ENCODE results near the gene SH3RF3.
"Not testable (repeated sequence)": the region's sequence is repeated elsewhere in the genome, so short reads cannot be mapped to it uniquely, and the experiment has no call there.

The SH3RF3 gene

DNA sequence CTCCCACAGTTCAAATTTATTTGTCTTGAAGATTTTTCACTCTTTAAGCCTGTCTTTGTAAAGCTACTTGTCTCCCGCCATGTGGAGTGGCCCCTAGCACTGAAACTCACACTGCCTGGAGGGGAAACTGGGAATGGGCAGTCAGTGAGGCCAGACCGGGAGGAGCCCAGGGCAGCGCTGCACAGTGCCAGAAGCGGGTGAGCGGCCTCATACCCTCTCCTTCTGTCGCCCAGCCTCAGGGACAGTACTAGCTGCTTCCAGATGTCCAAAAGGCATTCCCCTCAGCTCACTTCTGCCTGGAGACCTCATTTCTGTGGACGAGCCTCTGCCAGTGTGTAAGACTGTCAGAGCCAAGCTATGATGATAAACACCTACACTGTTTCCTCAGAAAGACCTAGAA is 404.8 kb downstream of the SH3RF3 start:
- Histone ChIP-seq H3K4me1 (ENCODE audit: control insufficient read depth, insufficient read depth, low read length) (no peaks in the 10 kb centered on the region), H3K36me3 (ENCODE audit: control insufficient read depth, insufficient read depth, low read length) (no peaks in the 10 kb centered on the region), H3K27me3 (ENCODE audit: control insufficient read depth, insufficient read depth, low read length, poor library complexity, severe bottlenecking) (no peaks in the 10 kb centered on the region), H3K4me3 (ENCODE audit: insufficient read depth, low read depth, low read length) (no peak overlapping the region), H3K9me3 (ENCODE audit: control insufficient read depth, low read length) (no peaks in the 10 kb centered on the region), H3K27ac (ENCODE audit: insufficient read depth, low read depth, low read length, poor library complexity, severe bottlenecking) (no peak overlapping the region)
- WGBS, 2 experiments: 90 to 91% methylated on average over 7 of the region's 7 CpGs

DNA sequence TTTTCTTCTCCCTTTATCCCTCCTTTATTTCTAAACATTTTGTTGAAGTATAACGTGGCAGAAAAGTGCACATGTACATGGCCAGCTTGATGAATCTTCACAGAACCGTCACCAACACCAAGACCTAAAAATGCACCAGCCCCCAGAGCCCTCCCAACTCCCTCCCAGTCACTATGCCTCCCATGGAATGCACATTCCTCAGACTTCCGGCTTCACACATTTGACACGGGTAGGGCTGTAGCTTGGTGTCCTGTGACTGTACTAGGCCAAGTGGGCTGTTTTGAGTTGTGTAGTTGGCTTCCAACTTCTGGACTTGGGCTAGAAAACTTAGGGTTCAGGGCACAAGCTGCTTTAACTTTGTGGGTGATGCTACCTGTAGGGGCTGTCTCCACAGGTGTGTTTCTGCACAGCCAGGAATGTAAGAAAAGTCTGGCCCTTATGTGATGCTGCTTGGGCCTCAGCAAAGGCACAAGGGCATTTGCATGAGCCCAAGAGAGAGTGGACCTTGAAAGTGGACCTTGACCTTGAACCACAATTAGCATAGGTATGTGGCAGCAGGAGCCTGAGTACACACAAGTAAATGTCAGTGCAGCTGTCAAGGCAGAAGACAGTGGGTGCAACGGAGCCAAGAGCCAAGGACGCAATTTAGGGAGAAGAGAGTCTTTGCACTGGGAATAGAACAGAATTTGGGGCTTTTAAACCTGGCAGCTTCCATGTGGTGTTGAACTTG is 406.4 kb downstream of the SH3RF3 start:
- no peak overlapping the region for H3K27ac ChIP-seq (ENCODE audit: insufficient read depth, low read depth, low read length, poor library complexity, severe bottlenecking)
- H3K36me3 ChIP-seq (ENCODE audit: control insufficient read depth, insufficient read depth, low read length): no peaks in the 10 kb centered on the region
- H3K9me3 ChIP-seq (ENCODE audit: control insufficient read depth, low read length): no peaks in the 10 kb centered on the region
- WGBS, 2 experiments: 90% methylated on average over 6 of the region's 6 CpGs
- no peak overlapping the region for H3K4me3 ChIP-seq (ENCODE audit: insufficient read depth, low read depth, low read length)
- no peaks in the 10 kb centered on the region for H3K4me1 ChIP-seq (ENCODE audit: control insufficient read depth, insufficient read depth, low read length)
- no peaks in the 10 kb centered on the region for H3K27me3 ChIP-seq (ENCODE audit: control insufficient read depth, insufficient read depth, low read length, poor library complexity, severe bottlenecking)

DNA sequence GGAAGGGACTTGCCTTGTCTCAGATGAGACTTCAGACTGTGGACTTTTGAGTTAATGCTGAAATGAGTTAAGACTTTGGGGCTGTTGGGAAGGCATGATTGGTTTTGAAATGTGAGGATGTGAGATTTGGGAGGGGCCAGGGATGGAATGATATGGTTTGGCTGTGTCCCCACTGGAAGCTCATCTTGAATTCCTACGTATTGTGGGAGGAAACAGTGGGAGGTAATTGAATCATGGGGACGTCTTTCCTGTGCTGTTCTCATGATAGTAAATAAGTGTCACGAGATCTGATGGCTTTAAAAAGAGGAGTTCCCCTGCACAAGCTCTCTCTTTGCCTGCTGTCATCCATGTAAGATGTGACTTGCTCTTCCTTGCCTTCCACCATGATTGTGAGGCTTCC is 407.6 kb downstream of the SH3RF3 start:
- not testable (repeated sequence) for H3K4me1 ChIP-seq (ENCODE audit: control insufficient read depth, insufficient read depth, low read length); H3K27ac ChIP-seq (ENCODE audit: insufficient read depth, low read depth, low read length, poor library complexity, severe bottlenecking); H3K36me3 ChIP-seq (ENCODE audit: control insufficient read depth, insufficient read depth, low read length); H3K9me3 ChIP-seq (ENCODE audit: control insufficient read depth, low read length); H3K27me3 ChIP-seq (ENCODE audit: control insufficient read depth, insufficient read depth, low read length, poor library complexity, severe bottlenecking); H3K4me3 ChIP-seq (ENCODE audit: insufficient read depth, low read depth, low read length)
- WGBS, 2 experiments: 83 to 88% methylated on average over 3 of the region's 3 CpGs

GRCh38 chr2:109537565-109538222 is 408.7 kb downstream of the SH3RF3 start:
- Histone ChIP-seq H3K27me3 (ENCODE audit: control insufficient read depth, insufficient read depth, low read length, poor library complexity, severe bottlenecking) (no peaks in the 10 kb centered on the region), H3K4me3 (ENCODE audit: insufficient read depth, low read depth, low read length) (no peak overlapping the region), H3K9me3 (ENCODE audit: control insufficient read depth, low read length) (no peaks in the 10 kb centered on the region), H3K4me1 (ENCODE audit: control insufficient read depth, insufficient read depth, low read length) (no peaks in the 10 kb centered on the region), H3K27ac (ENCODE audit: insufficient read depth, low read depth, low read length, poor library complexity, severe bottlenecking) (no peak overlapping the region), H3K36me3 (ENCODE audit: control insufficient read depth, insufficient read depth, low read length) (no peaks in the 10 kb centered on the region)
- WGBS, 2 experiments: 88 to 92% methylated on average over 10 of the region's 10 CpGs

DNA sequence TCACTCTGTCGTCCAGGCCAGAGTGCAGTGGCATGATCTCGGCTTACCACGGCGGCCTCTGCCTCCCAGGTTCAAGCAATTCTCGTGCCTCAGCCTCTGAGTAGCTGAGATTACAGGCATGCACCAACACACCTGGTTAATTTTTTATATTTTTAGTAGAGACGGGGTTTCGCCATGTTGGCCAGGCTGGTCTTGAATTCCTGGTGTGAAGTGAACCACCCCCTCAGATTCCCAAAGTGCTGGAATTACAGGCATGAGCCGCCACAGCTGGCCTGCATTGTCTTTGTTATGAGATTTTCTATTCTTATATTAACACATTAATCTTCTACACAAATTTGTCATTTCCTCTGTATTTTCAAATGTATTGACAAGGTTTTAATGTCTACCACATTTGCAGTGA is 409.5 kb downstream of the SH3RF3 start:
- no peaks in the 10 kb centered on the region for H3K27me3 ChIP-seq (ENCODE audit: control insufficient read depth, insufficient read depth, low read length, poor library complexity, severe bottlenecking)

DNA sequence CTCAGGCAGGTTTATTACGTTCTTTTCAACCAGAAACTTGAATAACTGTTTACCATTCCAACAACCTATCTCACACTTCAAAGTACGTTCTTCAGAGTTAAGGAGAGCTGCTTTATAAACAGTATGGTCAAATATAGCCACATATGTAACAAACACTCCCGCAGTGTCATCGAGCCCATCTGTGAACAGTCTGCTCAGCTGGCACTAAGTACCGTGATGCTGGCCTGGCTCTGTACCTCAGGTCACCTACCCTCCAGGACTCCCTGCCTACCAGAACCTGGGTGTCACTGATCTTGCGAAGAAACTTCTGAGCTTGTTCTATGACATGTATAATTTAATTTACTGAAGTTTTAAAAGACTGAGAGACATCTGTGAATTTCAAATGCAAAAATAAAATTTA is 413.4 kb downstream of the SH3RF3 start:
- H3K4me1 ChIP-seq (ENCODE audit: control insufficient read depth, insufficient read depth, low read length): no peaks in the 10 kb centered on the region
- H3K9me3 ChIP-seq (ENCODE audit: control insufficient read depth, low read length): no peaks in the 10 kb centered on the region
- WGBS, 2 experiments: 94 to 95% methylated on average over 6 of the region's 6 CpGs
- no peaks in the 10 kb centered on the region for H3K27me3 ChIP-seq (ENCODE audit: control insufficient read depth, insufficient read depth, low read length, poor library complexity, severe bottlenecking)
- H3K4me3 ChIP-seq (ENCODE audit: insufficient read depth, low read depth, low read length): no peak overlapping the region
- H3K27ac ChIP-seq (ENCODE audit: insufficient read depth, low read depth, low read length, poor library complexity, severe bottlenecking): no peak overlapping the region
- H3K36me3 ChIP-seq (ENCODE audit: control insufficient read depth, insufficient read depth, low read length): no peaks in the 10 kb centered on the region

More for the DNA sequence above, 409.5 kb downstream of the SH3RF3 start:
- 91 to 94% methylated on average over 7 to 8 of the region's 8 CpGs for WGBS, 2 experiments
- H3K36me3 ChIP-seq (ENCODE audit: control insufficient read depth, insufficient read depth, low read length): no peaks in the 10 kb centered on the region
- H3K4me3 ChIP-seq (ENCODE audit: insufficient read depth, low read depth, low read length): no peak overlapping the region
- H3K9me3 ChIP-seq (ENCODE audit: control insufficient read depth, low read length): no peaks in the 10 kb centered on the region
- no peaks in the 10 kb centered on the region for H3K4me1 ChIP-seq (ENCODE audit: control insufficient read depth, insufficient read depth, low read length)
- H3K27ac ChIP-seq (ENCODE audit: insufficient read depth, low read depth, low read length, poor library complexity, severe bottlenecking): no peak overlapping the region

DNA sequence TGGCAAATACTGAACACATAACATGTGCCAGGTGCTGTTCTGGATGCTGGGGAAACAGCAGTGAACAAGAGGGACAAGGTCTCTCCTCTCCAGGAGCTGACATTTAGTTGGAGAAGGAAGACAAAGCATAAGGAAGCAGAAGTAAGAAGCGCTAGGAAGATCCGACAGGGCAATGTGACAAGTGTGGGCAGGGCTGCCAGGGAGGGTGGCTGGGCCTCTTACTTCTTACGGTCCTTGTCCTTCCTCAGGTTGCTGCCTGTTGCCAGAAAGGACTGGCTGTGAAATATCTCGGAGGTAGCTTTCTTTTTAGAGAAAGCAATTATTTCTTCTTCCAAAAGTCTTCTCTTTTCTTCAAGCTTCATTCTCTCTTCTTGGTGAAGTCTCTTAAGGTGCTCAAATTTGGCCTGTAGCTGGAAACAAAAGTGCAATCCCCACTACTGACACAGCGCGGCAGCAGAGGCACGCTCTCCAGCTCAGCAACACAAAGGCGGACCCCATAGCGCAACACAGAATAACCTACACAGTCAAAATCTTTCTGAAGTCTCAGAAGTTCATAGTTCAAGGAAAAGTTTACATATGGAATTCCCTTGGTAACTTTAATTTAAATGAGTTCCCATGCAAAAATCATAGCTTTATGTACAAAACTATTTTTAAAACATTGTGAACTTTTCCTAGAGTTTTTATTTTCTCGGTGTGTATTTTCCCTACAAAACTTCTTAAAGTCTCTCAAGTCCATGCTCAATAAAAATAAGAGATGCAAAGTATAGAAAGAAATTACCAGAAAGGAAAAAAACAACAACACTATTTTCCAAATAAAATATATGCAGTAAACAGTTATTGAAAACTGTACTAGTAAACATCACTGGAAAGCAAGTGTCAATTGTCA is 417.1 kb downstream of the SH3RF3 start:
- H3K27ac ChIP-seq (ENCODE audit: insufficient read depth, low read depth, low read length, poor library complexity, severe bottlenecking): no peak overlapping the region
- H3K27me3 ChIP-seq (ENCODE audit: control insufficient read depth, insufficient read depth, low read length, poor library complexity, severe bottlenecking): no peaks in the 10 kb centered on the region
- no peak overlapping the region for H3K4me3 ChIP-seq (ENCODE audit: insufficient read depth, low read depth, low read length)
- H3K9me3 ChIP-seq (ENCODE audit: control insufficient read depth, low read length): no peaks in the 10 kb centered on the region
- H3K4me1 ChIP-seq (ENCODE audit: control insufficient read depth, insufficient read depth, low read length): no peaks in the 10 kb centered on the region
- H3K36me3 ChIP-seq (ENCODE audit: control insufficient read depth, insufficient read depth, low read length): no peaks in the 10 kb centered on the region
- 33 to 43% methylated on average over 9 of the region's 10 CpGs for WGBS, 2 experiments

GRCh38 chr2:109547280-109547679 is 418.3 kb downstream of the SH3RF3 start:
- peaks cover 7% of the 10 kb centered on the region for H3K36me3 ChIP-seq (ENCODE audit: control insufficient read depth, insufficient read depth, low read length)
- WGBS, 2 experiments: no CpG with 5 or more reads among the region's 2 CpGs
- no peaks in the 10 kb centered on the region for H3K4me1 ChIP-seq (ENCODE audit: control insufficient read depth, insufficient read depth, low read length)

GRCh38 chr2:109549016-109549590 is 420.1 kb downstream of the SH3RF3 start:
- Histone ChIP-seq H3K4me3 (ENCODE audit: insufficient read depth, low read depth, low read length) (no peak overlapping the region), H3K36me3 (ENCODE audit: control insufficient read depth, insufficient read depth, low read length) (peaks cover 14% of the 10 kb centered on the region), H3K9me3 (ENCODE audit: control insufficient read depth, low read length) (no peaks in the 10 kb centered on the region), H3K27ac (ENCODE audit: insufficient read depth, low read depth, low read length, poor library complexity, severe bottlenecking) (no peak overlapping the region), H3K27me3 (ENCODE audit: control insufficient read depth, insufficient read depth, low read length, poor library complexity, severe bottlenecking) (no peaks in the 10 kb centered on the region), H3K4me1 (ENCODE audit: control insufficient read depth, insufficient read depth, low read length) (no peaks in the 10 kb centered on the region)
- 88 to 90% methylated on average over 4 of the region's 4 CpGs for WGBS, 2 experiments

More at GRCh38 chr2:109547280-109547679, 418.3 kb downstream of the SH3RF3 start:
- Histone ChIP-seq H3K4me3 (ENCODE audit: insufficient read depth, low read depth, low read length) (no peak overlapping the region), H3K9me3 (ENCODE audit: control insufficient read depth, low read length) (no peaks in the 10 kb centered on the region), H3K27ac (ENCODE audit: insufficient read depth, low read depth, low read length, poor library complexity, severe bottlenecking) (no peak overlapping the region), H3K27me3 (ENCODE audit: control insufficient read depth, insufficient read depth, low read length, poor library complexity, severe bottlenecking) (no peaks in the 10 kb centered on the region)
